ENCODE measurements around the gene FHAD1. TPM values are rescaled to one million over a fixed set of nuclear protein-coding genes. Genes with fewer than 3 reads are reported as not detected.

Gene FHAD1
- total and polyA plus RNA-seq, 10 of the 15 experiments (the other 5 are each of a cell fraction or from before 2014, with no cell fraction given): 0.09 to 1.0 (median 0.32) TPM; not detected in 2

DNA sequence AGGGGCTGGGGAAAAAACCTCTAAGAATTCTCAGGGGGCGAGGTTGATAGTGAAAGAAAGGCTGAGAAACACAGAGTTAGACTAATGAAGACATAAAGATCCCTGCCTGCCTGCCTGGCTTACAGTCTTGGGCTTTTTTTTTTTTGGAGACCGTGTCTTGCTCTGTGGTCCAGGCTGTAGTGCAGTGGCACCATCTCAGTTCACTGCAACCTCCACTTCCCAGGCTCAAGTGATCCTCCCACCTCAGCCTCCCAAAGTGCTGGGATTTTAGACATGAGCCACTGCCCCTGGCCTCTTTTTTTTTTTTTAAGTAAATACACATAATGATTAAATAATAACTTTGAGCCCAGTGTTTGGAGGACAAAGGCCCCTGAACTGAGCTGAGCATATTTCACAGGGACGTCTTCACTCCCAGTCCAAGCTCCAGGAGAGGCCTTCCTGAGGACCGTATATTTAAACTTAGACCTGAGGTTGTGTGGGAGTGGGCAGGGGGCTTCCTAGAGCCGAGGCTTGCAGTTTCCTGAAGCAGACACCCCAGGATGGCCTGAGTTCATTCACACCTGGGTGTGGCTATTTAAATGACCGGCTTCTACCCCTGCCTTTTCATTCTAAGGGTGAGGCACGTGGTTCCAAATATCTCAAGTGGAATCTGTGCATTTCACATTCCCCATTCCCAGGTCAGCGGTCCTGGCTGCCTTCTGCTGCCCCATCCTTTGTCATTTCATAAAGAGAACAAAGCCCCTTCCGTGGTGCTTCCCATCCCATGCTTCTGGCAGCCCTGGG is 146.6 kb downstream of the FHAD1 start:
- FAIRE-seq (no peak), ATAC-seq (no peak), DNase-seq (ENCODE audit: low read depth, low spot score) (no peak)
- Histone ChIP-seq H3K27me3 (replicated peaks in 1 of 2; ENCODE audit: control insufficient read depth in 2 of 2, insufficient read depth in 2 of 2, low read length in 1 of 2) (no peaks in the 10 kb centered on the region), H3K9me3 (replicated peaks; ENCODE audit: control insufficient read depth, insufficient read depth, low read length) (no peaks in the 10 kb centered on the region), H3K27ac (ENCODE audit: control insufficient read depth, insufficient read depth) (no peak overlapping the region), H3K4me1 (ENCODE audit: control insufficient read depth, insufficient read depth, low read length) (no peaks in the 10 kb centered on the region), H3K4me2 (ENCODE audit: control insufficient read depth, insufficient read depth) (no peak overlapping the region), H3K36me3 (ENCODE audit: control insufficient read depth in 2 of 2, insufficient read depth in 2 of 2, low read length in 1 of 2) (no peaks in the 10 kb centered on the region), H3K4me3 (no peak overlapping the region), H3K79me2 (ENCODE audit: control insufficient read depth, insufficient read depth, low read length) (no peaks in the 10 kb centered on the region), H4K20me1 (ENCODE audit: control insufficient read depth, insufficient read depth) (no peaks in the 10 kb centered on the region), H3K9ac (ENCODE audit: control insufficient read depth, insufficient read depth, low read length) (no peak overlapping the region), H2AFZ (ENCODE audit: control insufficient read depth, low read depth, low read length) (no peak overlapping the region)
- WGBS (ENCODE audit: insufficient coverage, insufficient replicate concordance, low lambda C conversion rate, missing lambda C conversion rate): 9% methylated on average over 9 of the region's 9 CpGs
- intact Hi-C loops (cut with micrococcal nuclease; ENCODE audit: unreplicated experiment): no loop called here
- POLR2A ChIA-PET: no interaction called here
- CTCF ChIA-PET: no interaction called here
- TF ChIP-seq, protein P1, sequence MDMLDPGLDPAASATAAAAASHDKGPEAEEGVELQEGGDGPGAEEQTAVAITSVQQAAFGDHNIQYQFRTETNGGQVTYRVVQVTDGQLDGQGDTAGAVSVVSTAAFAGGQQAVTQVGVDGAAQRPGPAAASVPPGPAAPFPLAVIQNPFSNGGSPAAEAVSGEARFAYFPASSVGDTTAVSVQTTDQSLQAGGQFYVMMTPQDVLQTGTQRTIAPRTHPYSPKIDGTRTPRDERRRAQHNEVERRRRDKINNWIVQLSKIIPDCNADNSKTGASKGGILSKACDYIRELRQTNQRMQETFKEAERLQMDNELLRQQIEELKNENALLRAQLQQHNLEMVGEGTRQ (IDR thresholded peaks at IDR 0.05; ENCODE audit: borderline replicate concordance, low read depth, low read length): no peak
- TF ChIP-seq, protein P2, sequence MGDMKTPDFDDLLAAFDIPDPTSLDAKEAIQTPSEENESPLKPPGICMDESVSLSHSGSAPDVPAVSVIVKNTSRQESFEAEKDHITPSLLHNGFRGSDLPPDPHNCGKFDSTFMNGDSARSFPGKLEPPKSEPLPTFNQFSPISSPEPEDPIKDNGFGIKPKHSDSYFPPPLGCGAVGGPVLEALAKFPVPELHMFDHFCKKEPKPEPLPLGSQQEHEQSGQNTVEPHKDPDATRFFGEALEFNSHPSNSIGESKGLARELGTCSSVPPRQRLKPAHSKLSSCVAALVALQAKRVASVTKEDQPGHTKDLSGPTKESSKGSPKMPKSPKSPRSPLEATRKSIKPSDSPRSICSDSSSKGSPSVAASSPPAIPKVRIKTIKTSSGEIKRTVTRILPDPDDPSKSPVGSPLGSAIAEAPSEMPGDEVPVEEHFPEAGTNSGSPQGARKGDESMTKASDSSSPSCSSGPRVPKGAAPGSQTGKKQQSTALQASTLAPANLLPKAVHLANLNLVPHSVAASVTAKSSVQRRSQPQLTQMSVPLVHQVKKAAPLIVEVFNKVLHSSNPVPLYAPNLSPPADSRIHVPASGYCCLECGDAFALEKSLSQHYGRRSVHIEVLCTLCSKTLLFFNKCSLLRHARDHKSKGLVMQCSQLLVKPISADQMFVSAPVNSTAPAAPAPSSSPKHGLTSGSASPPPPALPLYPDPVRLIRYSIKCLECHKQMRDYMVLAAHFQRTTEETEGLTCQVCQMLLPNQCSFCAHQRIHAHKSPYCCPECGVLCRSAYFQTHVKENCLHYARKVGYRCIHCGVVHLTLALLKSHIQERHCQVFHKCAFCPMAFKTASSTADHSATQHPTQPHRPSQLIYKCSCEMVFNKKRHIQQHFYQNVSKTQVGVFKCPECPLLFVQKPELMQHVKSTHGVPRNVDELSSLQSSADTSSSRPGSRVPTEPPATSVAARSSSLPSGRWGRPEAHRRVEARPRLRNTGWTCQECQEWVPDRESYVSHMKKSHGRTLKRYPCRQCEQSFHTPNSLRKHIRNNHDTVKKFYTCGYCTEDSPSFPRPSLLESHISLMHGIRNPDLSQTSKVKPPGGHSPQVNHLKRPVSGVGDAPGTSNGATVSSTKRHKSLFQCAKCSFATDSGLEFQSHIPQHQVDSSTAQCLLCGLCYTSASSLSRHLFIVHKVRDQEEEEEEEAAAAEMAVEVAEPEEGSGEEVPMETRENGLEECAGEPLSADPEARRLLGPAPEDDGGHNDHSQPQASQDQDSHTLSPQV (IDR thresholded peaks at IDR 0.05): no peak
- no peak for TF ChIP-seq CHD4 (IDR thresholded peaks at IDR 0.05)
- no peak for TF ChIP-seq ZNF384 (IDR thresholded peaks at IDR 0.05; ENCODE audit: borderline replicate concordance, low read depth, low read length)
- TF ChIP-seq, protein P3, sequence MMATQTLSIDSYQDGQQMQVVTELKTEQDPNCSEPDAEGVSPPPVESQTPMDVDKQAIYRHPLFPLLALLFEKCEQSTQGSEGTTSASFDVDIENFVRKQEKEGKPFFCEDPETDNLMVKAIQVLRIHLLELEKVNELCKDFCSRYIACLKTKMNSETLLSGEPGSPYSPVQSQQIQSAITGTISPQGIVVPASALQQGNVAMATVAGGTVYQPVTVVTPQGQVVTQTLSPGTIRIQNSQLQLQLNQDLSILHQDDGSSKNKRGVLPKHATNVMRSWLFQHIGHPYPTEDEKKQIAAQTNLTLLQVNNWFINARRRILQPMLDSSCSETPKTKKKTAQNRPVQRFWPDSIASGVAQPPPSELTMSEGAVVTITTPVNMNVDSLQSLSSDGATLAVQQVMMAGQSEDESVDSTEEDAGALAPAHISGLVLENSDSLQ (IDR thresholded peaks at IDR 0.05): no peak
- TF ChIP-seq CBX5 (IDR thresholded peaks at IDR 0.05; ENCODE audit: low read depth): no peak
- no peak for TF ChIP-seq NFYB (IDR thresholded peaks at IDR 0.05; ENCODE audit: insufficient read depth, low read depth, low read length)
- TF ChIP-seq HDAC2 (IDR thresholded peaks at IDR 0.05): no peak
- TF ChIP-seq LARP7 (IDR thresholded peaks at IDR 0.05): no peak
- TF ChIP-seq, protein P4, sequence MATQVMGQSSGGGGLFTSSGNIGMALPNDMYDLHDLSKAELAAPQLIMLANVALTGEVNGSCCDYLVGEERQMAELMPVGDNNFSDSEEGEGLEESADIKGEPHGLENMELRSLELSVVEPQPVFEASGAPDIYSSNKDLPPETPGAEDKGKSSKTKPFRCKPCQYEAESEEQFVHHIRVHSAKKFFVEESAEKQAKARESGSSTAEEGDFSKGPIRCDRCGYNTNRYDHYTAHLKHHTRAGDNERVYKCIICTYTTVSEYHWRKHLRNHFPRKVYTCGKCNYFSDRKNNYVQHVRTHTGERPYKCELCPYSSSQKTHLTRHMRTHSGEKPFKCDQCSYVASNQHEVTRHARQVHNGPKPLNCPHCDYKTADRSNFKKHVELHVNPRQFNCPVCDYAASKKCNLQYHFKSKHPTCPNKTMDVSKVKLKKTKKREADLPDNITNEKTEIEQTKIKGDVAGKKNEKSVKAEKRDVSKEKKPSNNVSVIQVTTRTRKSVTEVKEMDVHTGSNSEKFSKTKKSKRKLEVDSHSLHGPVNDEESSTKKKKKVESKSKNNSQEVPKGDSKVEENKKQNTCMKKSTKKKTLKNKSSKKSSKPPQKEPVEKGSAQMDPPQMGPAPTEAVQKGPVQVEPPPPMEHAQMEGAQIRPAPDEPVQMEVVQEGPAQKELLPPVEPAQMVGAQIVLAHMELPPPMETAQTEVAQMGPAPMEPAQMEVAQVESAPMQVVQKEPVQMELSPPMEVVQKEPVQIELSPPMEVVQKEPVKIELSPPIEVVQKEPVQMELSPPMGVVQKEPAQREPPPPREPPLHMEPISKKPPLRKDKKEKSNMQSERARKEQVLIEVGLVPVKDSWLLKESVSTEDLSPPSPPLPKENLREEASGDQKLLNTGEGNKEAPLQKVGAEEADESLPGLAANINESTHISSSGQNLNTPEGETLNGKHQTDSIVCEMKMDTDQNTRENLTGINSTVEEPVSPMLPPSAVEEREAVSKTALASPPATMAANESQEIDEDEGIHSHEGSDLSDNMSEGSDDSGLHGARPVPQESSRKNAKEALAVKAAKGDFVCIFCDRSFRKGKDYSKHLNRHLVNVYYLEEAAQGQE (IDR thresholded peaks at IDR 0.05; ENCODE audit: low read depth, low read length): no peak
- TF ChIP-seq SMC3 (IDR thresholded peaks at IDR 0.05; ENCODE audit: borderline replicate concordance, low read length): no peak
- no peak for TF ChIP-seq TBL1XR1 (IDR thresholded peaks at IDR 0.05; ENCODE audit: low read depth, low read length)
- no peak for TF ChIP-seq POLR2AphosphoS2 (IDR thresholded peaks at IDR 0.05; ENCODE audit: low read depth, low read length)
- RAD21 ChIA-PET (ENCODE audit: unreplicated experiment): no interaction called here
- BruUV-seq (replicated peaks): no TSS peak
- SMC1A ChIA-PET (ENCODE audit: uncharacterized antibody, unreplicated experiment): no interaction called here
- in situ Hi-C loops (cut with MboI): no loop called here
